Activated effector memory CD4-positive, alpha-beta T cell treated with anti-CD3 and anti-CD28 coated beads, Interleukin-2, amount 50 U/mL, for 16 hours (primary cell): ENCODE measurements around the gene AGTPBP1.

Experiments
- DNase-seq: peaks from one replicate; pipeline ENCODE4 v3.0.0-alpha.2; 2020

AGTPBP1 gene

GRCh38 chr9:85528607-85529006, 213.1 kb downstream of the AGTPBP1 start:
- no peak for DNase-seq

- DNase-seq = no peak
Measured at GRCh38 chr9:85528142-85528541, 213.6 kb downstream of the AGTPBP1 start.

GRCh38 chr9:85527331-85528020, 214.3 kb downstream of the AGTPBP1 start:
- DNase-seq = no peak

GRCh38 chr9:85524531-85524930, 217.2 kb downstream of the AGTPBP1 start:
- DNase-seq = no peak

GRCh38 chr9:85523202-85523601, 218.6 kb downstream of the AGTPBP1 start:
- no peak for DNase-seq

DNA sequence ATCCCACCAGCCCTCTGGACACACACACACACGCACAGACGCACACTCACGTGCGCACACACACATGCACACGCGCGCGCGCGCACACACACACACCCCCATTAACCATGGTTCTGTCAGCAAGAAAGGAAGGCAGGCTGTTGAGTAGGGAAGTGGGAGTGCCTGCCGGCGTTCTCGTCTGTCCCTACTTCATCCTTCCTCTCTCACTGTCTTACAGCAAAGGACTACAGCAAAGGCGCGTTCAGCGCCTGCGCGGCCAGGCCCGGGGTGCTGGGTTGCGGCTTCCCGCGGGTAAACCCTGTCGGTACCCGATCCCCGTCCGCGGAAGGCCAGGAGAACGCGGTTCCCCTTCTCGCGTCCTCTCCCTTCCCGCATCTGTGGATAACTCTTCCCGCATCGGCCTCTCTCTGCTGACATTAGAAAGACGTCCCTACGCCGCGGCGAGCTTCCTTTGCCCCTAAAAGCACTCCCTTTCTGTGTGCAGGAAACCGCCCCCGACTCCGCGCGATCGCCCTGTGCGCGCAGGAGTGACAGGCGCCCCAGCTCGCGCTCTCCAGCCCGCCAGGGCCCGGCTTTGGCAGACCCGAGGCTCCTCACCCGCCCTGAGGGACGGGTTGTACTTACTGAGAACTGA, 219.2 kb downstream of the AGTPBP1 start:
- no peak for DNase-seq

DNA sequence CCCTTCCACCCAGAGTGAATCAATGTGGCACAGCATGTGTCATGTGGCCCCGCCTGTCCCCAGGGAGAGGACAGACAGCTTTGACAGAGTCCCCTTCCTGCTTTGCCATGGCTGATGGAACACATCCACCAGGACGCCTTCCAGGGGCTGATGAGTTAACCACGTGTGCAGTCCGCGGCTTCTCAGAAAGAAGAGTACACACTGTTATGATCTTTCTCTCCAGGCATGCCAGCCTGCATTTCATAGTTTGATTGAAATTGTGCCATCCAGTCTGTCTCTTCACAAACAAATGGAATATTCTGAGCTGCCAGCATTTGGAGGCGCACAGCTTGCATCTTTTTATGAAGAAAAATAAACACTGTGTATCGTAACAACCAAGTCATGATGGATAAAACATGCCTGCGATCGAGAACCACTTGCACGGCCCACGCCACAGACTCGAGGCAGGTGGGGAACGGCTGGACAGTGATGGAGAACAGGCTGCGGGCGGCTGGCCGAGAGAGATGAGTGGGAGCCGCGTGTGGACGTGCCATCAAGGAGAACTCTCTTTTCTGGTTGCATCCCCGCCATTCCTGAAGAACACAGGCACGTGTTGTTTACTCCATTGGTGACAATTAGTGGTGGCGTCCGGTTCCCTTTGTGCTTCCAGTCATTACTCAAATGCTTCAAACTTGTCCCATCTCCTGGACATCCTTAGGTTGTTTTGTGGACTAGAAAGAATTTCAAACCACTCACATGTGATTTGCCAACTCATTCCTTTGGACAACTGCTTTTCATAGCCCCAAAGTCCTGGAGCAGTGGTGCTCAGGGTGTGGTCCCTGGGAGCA, 220.2 kb downstream of the AGTPBP1 start:
- no peak for DNase-seq

- no peak for DNase-seq
Measured at GRCh38 chr9:85516976-85517637, 224.6 kb downstream of the AGTPBP1 start.

GRCh38 chr9:85516455-85516854, 225.3 kb downstream of the AGTPBP1 start:
- DNase-seq = no peak

GRCh38 chr9:85515021-85515420, 226.7 kb downstream of the AGTPBP1 start:
- no peak for DNase-seq

GRCh38 chr9:85514256-85514655, 227.5 kb downstream of the AGTPBP1 start:
- DNase-seq = no peak

DNA sequence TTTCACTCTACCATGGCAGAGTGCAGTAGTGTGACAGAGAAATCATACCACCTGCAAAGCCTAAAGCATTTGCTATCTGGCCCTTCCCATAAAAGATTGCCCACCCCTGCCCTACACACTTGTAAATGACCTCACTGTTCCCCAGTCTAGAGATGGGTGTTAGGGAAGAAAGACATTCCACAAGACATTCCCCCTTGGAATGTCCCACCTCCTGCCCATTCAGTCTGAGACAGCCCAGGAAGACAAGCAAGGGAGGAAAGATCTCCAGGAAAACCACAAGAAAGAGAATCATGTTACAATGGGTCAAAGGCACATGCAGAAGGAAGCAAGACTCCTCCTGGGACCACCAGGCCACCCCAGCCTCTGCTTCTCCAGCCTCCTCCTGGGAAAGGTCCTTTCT, 230.0 kb downstream of the AGTPBP1 start:
- DNase-seq = no peak

DNA sequence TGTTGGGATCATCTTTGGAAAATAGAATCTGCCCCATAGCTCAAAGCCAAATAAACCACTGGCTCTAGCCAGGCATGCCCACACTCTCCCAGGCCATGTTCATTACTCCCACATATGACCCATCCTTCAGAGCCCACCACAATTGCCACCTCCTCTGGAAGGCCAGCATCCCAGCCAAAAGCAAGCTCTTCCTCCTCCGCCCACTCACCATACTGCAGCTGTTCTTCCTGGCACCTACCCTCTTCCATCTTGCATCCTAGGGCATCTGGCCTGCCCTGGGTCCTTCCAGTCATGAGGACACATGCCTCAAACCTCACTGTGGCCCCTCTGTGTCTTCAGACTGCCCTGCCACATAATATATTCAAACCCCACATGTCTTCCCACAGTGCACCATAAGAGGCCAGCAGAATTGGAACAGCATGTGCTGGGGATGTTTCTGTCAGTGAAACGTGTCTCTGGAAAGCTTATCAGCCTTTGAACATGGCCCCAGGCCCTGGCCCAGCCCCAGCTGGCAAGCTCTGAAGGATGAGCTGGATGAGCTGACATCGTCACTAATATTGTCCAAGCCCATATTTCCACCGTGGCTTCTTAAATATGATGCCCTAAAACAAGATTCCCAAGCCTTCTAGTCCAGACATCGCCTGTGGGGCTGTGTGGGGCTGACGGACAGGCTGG, 230.8 kb downstream of the AGTPBP1 start:
- no peak for DNase-seq

DNA sequence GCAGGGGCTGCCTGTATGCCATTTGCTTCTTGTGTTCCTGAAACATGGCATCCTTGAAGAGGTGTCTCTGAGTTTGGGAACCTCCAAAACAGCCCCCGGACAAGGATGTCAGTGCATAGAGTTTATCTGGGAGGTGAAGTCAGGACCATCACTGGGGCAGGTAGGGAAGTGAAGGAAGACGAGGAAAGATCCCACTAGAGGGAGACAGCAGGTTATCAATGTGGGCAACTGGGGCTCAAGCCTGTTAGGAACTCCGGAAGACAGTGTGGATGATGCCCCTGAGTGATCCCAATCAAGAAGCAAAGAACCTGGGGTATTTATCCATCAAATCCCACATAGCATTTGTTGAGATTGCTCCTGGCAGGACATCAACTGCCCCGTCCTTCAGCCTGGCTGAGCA, 233.1 kb downstream of the AGTPBP1 start:
- DNase-seq = no peak

GRCh38 chr9:85505612-85506011, 236.1 kb downstream of the AGTPBP1 start:
- DNase-seq = no peak

GRCh38 chr9:85502815-85503655, 238.7 kb downstream of the AGTPBP1 start:
- no peak for DNase-seq

DNA sequence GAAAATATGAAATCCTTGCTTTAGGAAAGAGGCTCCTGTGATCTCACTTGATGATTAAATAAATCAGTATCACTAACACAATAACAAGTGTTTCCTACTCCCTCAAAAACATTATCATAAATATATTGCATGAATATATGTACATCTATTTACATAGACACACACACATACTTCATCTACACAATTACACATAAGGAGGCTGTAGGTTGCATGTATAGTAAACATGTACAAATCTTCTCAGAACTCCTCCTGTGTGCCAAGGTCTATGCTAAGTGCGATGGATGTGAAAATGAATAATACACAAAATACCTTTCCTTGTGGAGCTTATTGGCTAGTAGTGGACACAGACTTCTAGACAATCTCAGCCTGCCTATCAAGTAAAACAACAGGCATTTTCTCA, 239.9 kb downstream of the AGTPBP1 start:
- DNase-seq = no peak

GRCh38 chr9:85501456-85501855, 240.3 kb downstream of the AGTPBP1 start:
- DNase-seq = no peak
